Skin of body (tissue), 2 donors: Measurements from ENCODE around the gene APBA3. TPM values are rescaled to one million over a fixed set of nuclear protein-coding genes. Genes with fewer than 3 reads are reported as not detected.

Experiments used
- DNase-seq: peaks from one replicate; lab custom pipeline; 2025; lab: John Stamatoyannopoulos, UW
- total RNA-seq: library from RNA; depleted of rRNA; stranded (reverse); fragments of >200 nt; gene quantifications from one replicate; pipeline ENCODE4 v1.2.3, GENCODE V29; 2014

The APBA3 gene, protein sequence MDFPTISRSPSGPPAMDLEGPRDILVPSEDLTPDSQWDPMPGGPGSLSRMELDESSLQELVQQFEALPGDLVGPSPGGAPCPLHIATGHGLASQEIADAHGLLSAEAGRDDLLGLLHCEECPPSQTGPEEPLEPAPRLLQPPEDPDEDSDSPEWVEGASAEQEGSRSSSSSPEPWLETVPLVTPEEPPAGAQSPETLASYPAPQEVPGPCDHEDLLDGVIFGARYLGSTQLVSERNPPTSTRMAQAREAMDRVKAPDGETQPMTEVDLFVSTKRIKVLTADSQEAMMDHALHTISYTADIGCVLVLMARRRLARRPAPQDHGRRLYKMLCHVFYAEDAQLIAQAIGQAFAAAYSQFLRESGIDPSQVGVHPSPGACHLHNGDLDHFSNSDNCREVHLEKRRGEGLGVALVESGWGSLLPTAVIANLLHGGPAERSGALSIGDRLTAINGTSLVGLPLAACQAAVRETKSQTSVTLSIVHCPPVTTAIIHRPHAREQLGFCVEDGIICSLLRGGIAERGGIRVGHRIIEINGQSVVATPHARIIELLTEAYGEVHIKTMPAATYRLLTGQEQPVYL
- 14.6 TPM for total RNA-seq

DNA sequence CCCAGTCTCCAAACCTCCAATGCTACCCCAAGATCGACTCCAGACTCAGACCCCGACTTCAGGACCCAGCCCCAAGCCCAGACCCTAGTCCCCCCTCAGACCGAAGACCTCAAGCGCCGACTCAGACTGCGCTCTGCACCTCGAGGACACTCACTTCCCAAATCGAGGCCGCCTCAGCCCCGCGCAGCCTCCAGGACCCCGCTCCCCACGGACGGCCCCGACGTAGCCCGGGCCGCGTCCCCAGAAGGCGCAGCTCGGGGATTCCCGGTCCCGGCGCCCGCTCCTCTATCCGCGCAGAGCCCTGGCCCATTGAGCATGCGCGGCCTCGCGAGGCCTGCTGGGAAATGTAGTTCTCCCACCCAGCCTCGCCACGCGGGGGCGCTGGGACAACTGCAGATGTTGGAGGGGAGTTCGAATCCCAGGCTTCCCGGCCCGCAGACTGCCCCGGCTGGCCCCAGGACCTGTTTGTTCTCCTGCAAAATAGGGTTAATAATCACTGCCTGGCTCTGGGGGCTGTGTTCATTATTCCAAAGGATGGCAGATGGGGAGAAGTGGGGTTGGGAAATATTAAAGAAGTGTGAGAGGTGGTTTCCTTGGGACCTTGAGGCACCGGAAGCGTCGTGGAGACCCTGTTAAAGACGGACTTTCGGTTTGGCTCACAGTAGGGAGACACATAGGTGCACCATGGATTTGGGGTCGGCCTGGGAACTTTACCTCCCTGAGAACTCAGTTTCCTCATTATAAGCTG is at the start of gene APBA3:
TSS of gene APBA3 (minus strand) at position 311 of the 748 bp plus-strand sequence. CDS start 1,428 bp downstream, outside the sequence.
- peak; percentile 46 for DNase-seq

DNA sequence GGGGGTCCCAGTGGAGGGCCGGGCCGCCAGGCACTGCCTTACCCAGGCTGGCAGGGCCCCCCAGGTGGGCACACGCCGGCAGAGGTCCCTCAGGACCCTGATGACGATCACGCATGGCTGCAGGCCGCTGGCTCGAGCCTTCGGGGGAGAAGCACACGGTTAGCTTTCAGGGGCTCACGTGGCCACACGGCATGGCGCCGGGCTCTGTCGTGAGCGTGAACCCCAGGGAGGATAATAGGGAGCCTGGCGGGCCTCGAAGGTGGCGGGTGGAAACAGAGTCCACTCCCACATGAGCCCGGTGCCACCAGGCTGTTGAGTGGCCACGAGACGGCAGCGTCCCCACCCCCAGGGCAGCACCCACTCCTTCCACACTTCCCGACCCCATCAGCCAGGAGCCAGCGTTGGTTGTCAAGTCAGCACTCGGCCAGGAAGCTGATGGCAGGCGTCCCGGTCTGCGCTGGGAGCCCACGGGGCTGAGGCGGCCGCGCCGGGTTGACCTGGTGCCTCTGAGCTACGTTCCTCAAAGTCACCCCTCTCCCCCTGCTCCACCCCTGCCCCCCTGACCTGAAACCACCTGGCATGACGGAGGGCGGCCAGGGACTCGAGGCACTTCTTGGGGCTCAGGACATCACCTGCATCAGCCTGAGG is 49.3 kb upstream of the APBA3 start:
- DNase-seq, result no peak

DNA sequence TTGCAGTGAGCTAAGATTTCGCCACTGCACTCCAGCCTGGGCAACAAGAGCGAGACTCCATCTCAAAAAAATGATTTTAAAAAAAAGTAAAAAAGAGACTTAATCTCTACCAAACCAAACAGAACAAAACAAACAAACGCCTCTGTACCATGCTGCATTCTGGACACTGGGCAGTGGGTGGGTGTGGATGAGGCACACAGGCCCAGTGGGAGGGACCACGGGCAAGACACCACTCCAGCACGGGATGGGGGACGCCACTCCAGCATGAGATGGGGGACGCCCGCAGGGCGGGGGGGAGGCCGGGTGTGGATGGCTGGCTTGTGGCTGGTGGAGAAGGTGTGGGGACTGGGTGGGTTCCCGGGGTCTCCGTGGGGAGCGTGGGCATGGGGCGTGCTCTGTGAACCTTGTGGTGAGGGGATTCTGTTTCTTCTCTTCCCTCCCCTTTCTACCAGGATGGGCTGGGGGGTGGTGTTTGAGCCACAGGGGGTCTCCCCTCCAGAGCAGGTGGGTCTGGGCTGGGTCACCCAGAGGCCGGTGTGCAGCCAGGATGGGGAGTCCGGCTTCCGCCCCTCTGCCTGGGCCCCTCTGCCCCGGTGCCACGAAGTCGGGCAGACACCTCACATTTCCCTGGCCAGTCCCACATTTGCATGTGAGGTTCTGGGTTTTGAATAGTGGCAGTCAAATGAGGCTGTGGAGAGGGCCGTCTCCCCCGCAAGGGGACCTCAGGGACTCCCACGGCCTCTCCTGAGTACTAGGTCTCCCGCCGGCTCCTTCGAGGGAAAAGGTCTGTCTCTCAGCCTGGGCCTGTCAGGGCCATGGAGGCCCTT is 48.6 kb upstream of the APBA3 start:
- DNase-seq, result no peak

DNA sequence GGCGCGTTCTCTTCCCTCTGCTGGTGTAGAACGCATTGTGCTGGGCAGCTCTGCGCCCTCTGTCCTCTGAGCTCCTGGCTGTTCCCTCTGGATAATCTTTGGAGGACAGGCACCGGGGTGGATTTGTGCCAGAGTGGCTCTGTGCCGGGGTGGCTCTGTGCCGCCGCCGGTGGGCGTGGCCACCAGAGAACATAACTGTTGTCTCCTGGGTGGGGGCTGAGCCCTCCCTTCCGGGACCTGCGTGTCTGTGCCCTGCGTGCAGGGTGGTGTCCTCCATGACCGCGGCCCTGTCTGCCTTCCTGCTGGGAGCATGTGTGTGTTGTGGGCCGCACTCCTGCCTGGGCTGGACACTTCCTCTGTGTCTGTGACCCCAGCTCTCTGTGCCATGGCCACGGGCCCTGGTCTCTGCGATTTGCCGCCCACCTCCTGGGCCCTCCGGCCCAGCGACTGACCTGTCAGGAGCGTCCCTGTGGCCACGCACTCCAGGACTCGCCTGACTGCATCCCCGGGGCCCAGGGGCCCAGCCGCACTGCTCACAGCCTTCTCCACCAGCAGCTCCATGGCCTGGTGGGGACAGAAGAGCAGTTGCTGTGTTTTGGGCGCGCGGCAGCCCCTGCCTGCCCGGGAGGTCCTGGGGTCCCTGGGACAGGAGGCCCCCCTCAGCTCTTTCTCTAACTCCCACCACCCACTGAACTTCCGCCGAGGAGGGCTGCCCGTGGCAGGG is 47.1 kb upstream of the APBA3 start:
- DNase-seq, result no peak

DNA sequence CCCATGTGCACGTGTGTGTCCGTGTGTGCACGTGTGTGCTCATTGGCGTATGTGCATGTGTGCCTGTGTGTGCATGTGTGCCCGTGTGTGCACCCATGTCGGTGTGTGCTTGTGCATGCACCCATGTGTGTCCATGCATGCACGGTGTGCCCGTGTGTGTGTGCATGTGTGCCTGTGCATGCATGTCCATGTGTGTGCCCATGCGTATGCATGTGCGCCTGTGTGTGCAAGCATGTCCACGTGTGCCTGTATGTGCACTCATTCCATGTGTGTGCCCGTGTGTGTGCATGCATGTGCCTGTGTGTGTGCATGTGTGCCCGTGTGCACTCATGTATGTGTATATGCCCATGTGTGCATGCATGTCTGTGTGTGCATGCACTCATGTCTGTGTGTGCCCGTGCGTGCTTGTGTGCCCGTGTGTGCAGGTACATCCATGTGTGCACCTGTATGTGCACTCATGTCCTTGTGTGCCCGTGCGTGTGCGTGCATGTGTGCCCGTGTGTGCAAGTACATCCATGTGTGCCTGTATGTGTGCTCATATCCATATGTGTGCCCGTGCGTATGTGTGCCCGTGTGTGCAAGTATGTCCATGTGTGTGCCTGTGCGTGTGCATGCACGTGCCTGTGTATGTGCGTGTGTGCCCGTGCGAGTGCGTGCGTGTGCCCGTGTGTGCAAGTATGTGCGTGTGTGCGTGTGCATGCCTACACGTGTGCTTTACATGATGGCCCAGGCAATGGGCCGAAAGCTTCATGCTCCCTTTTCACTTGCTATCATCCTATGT is 46.3 kb upstream of the APBA3 start:
- no peak for DNase-seq

DNA sequence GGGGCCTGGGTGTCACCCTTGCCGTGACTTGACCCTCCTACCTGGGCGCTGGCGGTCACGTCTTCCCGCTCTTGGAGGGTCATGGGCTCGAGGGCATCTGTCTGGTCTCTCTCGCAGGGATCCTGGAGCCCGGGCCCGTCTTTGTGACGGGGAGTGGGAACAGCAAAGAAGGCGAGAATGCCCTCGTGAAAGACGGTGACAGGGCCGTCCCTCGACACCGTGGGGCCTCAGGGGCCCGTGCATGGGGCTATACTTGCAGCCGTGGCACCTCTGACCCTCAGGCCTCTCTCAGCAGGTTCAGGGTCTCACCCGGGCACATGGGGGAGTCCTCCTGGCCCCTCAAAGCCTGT is 45.6 kb upstream of the APBA3 start:
- no peak for DNase-seq

DNA sequence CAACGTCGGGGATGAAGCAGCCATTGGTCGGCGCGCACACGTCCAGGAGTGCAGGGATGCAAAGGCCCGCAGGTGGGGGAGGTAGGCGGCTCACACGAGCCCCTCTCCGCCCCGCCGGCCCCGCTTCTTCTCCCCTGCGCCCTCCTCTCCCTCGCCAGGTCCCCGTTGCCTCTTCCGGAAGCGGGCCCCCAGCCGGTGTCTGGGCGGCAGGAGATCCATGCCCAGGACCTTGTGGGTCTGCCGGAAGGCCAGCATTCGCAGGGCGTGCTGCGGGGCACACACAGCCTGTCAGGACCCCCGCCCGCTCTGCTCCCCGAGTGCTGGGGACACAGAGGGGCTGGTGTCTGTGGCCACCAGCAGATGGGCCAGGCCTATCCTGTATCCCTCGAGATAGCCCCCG is 44.4 kb upstream of the APBA3 start:
- no peak for DNase-seq

DNA sequence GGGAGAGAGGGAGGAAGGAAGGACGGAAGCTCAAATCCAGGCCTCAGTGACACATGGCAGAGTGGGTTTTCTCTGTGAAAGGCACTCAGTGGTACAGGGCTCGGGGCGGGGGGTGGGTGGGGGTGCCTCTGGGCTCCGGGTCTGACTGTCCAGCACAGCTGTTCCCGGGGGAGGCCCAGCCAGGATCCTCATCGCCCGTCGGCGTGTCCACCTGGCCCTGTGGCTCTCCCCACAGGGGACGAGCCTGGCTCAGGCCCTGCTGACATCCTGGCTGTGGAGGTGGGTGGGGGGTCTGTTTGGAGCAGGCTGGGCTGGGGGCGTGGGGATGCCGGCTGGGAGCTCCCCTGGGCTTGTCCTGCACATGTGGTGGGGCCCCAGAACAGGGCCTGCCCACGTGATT is 42.9 kb upstream of the APBA3 start:
- no peak for DNase-seq

DNA sequence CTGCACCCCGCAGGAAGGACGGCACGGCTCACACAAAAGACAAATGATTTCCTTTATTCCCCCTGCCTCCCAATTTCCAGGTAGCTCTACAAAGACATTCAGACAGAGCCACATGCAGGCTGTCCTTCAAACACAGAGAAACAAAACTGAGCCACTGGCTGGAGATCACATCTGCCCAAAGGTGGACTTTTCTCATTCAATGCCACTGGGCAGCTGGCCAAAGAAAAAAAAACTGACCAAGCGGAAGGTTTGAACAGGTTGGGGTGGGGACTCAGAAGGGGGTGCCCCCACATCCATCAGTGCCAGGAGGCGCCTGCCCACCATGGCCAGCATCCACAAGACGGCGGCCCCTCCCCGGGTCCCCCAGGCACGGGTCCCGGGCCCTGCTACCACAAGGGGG is 42.5 kb upstream of the APBA3 start:
- no peak for DNase-seq

DNA sequence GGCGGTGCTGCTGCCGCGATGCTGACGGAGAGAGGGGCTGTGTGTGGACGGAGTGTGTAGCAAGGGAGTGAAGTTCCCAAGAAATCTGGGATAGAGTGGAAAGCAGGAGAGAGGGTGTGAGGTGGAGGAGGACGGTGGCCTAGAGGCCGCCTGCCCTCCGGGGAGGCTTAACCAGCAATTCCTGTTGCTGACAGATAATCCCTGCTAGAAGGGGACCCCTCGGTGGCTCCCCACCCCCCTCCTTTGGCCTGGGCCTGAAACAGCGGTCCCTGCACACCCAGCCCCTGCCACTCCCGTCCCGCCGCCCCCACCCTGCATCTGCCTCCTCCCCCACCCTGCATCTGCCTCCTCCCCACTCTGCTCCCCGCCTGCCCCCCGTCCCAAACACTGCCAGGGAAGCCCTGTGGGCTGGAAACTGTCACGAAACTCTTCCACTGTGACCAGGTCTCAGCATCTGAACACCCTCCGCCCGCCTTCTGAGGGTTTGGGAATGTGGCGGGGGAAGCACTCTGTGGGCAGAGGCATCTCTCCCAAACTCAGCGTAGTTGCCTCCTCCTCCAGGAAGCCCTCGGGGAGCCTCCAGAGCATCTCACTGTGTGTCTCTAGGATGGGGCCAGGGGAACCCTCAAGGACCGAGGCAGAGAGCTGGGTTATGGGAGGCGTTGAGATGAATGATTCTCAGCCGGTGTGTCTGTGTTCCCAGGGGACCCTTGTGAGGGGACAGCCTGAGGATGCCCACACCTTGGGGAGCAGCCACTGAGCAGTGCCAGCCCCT is 41.8 kb upstream of the APBA3 start:
- DNase-seq, result no peak

DNA sequence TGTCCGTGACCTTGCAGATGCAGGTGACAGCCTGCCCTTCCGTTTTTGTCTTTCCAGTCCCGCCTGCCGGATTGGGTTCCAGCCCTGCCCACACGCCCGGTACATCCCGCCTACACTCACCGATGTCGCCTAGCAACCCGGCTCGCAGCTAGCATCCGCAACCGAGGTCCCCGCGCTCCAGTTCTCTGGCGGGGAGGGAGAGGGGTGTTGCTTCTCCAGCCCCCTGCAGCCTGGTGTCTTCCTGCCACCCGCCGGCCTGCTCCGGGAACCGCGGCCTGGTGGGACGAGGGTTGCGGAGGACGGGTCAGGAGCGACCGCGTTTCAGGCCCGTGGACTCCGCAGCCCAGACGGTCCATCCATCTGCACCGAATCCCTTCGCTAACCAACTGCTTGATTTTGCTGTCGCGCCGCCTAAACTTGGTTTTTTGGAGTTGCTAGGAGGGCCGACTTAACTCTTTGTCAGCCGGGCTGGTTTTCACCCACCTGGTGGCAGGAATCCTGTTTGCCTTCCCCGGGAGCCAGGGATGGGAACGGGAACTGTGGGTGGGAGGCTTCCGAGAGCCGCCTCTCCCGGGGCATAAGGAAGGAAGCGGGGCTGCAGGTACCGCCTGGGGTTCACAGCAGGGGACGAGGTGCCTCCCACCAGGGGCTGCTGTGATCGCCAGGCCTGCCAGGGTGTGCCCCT is 40.1 kb upstream of the APBA3 start:
- DNase-seq, result no peak

DNA sequence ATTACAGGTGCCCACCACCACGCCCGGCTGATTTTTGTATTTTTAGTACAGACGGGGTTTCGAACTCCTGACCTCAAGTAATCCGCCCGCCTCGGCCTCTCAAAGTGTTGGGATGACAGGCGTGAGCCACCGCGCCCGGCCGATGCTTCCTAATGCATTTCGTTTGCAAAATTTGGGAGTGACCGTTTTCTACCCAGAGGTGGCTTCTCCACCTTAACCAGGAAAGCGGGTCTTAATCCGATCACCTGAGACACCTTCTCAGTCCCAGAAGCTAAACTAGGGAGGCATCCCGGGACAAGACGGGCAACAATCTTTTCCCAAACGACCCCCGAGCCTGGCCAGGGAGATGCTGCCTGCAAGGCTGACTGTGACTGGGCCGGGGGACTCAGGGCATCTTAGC is 39.5 kb upstream of the APBA3 start:
- DNase-seq, result no peak

DNA sequence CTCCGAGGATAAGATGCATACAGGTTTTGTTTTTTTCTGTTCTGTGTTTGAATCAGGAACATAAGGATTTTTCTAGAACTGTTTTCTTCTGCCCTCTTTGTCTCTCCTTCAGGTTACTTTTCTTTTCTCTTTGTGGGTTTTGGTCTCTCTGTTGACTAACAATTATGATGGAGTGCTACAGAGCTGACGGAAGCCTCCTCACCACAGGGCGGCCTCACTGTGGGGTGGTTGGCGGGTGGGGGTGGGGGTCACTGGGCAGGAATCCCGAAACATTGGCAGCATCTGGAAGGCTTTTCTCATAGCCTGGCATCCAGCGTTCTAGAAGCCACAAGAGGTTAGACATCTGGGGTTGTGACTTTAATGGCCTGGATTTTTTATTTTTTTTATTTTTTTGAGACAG is 36.6 kb upstream of the APBA3 start:
- no peak for DNase-seq

DNA sequence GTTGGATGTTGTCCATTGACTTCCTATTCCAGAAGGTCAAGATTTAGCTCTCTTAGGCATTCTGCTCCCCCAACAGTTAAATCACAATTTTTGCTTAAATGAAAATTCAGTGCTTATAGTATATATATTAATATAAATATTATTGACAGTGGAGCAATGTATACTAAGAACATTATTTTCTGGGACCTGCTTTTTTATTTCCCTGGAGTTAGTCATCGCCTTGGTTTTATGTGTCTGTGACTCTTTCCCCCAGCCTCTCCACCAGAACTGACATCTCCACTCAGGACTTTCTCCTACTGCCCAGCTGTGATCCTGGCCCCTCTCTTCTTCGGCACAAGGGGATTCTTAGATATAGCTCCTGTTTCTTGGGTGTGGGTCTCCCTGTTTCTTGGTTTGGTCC is 34.9 kb upstream of the APBA3 start:
- DNase-seq, result no peak

DNA sequence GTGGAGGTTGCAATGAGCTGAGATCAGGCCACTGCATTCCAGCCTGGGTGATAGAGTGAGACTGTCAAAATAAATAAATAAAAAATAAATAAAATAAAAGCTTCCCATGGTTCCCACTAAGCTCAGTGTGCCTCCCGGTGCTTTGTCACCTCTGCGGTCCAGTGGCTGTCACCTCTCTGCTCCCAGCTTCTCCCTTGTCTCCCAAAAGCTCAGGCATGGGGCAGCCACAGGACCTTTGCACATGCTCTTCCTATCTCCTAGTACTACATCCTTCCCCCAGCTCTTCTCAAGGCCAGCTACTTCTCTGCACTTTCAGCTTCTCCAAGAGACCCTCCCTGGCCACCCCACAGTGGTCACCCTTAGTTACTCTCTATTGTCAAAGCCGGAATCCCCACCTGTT is 32.3 kb upstream of the APBA3 start:
- no peak for DNase-seq

DNA sequence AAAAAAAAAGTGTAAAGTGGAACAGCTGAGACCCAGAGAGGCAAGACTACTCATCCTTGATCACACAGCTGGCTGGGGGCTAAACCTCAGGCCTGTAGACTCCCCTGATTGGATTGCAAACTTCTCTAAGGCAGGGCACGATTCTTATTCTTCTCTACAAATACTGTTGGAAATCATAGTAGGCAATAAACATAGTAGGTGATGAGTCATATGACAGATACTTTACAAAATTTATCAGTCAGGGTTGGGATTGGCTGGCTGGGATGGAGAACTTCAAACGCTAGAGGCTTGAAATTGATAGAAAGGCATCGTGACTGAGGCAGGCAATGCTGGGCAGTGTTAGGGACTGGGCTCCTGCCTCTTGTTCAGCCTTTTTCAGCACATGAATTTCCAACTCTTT is 30.6 kb upstream of the APBA3 start:
- no peak for DNase-seq

DNA sequence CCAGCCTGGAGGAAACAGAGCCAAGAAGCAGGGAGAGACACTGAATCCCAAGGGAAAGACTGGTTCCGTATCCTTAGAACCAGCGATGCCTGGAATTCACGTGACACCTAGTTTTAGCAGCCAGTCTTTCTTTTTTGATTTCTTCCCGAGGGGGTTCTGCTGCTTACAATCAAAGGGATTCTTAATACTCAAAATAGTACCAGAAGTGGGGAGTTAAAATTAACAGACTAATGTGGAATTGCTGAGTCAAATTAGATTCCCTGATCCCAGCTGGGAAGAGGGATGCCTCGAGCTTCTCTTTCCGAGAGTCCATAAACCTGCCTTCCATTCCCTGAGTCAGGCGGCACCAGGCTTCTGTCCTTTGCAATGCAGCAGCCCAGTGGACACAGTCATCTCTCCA is 29.4 kb upstream of the APBA3 start:
- no peak for DNase-seq

DNA sequence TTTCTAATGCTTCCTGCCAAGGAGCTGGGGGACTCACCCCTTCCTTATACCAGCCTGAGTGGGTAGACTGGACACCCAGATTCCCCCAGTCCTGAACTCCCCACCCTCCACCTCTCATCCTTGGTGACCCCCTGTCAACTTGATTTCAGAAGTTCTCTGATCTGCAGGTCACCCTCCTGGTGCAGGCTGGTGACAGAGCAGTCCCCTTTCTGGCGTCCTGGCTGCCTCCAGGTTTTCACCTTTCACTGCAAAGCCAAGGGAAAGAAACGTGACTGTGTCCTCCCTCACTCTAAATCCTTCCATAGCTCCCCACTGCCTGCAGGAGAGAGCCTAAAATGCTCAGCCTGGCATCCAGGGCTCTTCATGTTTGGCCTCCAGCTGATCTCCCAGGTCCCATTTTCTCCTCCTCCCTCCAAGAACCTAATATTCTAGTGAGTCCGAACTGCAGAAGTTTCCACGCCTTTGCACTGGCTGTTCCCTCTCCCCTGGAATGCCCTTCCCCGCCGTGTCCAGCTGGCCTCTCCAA is 28.8 kb upstream of the APBA3 start:
- no peak for DNase-seq
